Mononuclear cell (primary cell): ENCODE measurements around the gene ZNF33B. TPM values are rescaled to one million over a fixed set of nuclear protein-coding genes. Genes with fewer than 3 reads are reported as not detected.
"Not testable (repeated sequence)": the region's sequence is repeated elsewhere in the genome, so short reads cannot be mapped to it uniquely, and the experiment has no call there.

Source experiments
- H3K27me3 ChIP-seq: 2 replicates; pipeline ENCODE4 v1.6.0; 2011; ENCODE audit warnings: low read length, control low read depth; ENCODE audit not compliant: insufficient read depth
- H3K4me1 ChIP-seq: 2 replicates; pipeline ENCODE4 v1.5.1; 2011; ENCODE audit warnings: mild to moderate bottlenecking, low read length, control low read depth; ENCODE audit not compliant: insufficient read depth
- H3K4me3 ChIP-seq: 2 replicates; pipeline ENCODE4 v1.5.1; 2011; ENCODE audit warnings: mild to moderate bottlenecking, low read length, moderate library complexity
- H3K9me3 ChIP-seq: 2 replicates; pipeline ENCODE4 v1.5.1; 2011; ENCODE audit warnings: low read depth, mild to moderate bottlenecking, control low read depth, low read length
- total RNA-seq: library from RNA; depleted of rRNA; stranded (reverse); fragments of >200 nt; gene quantifications from one replicate; pipeline ENCODE4 v1.2.3, GENCODE V29; 2012

The ZNF33B gene
- total RNA-seq: 18.3 TPM

- H3K9me3 ChIP-seq: no peaks in the 10 kb centered on the region
- peaks cover 8% of the 10 kb centered on the region for H3K4me1 ChIP-seq
- peak within 1 kb of the TSS; percentile 62 for H3K4me3 ChIP-seq
Measured at GRCh38 chr10:42638055-42638820, at the start of gene ZNF33B. Gene ZNF33B, minus strand, starts transcription at chr10:42638570. Its CDS starts 1,642 bp downstream, at chr10:42636928.

GRCh38 chr10:42684517-42684916 lies 46.1 kb upstream of the ZNF33B start:
- Histone ChIP-seq H3K4me3 (no peak overlapping the region), H3K9me3 (no peaks in the 10 kb centered on the region), H3K4me1 (no peaks in the 10 kb centered on the region), H3K27me3 (no peaks in the 10 kb centered on the region)

More at GRCh38 chr10:42638055-42638820, at the start of gene ZNF33B:
- H3K27me3 ChIP-seq: no peaks in the 10 kb centered on the region

DNA sequence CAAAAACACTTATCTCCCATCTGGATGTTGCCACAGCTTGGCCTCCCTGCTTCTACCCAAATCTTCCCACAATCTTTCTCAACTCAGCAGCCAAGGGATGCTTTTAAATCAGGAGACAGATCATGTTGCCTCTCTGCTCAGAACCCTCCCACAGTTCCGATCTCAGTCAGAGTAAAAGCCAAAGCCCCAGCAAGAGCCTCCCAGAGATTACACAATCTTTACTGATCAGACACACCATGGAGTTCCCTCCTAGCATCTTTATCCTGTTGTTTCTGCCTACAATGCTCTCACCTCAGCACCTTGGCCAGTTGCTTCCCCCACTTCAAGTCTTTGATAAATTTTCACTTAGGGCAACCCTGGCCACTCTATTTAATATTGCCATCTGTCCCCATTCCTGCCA lies 41.9 kb upstream of the ZNF33B start:
- Histone ChIP-seq H3K4me3 (no peak overlapping the region), H3K4me1 (no peaks in the 10 kb centered on the region), H3K27me3 (no peaks in the 10 kb centered on the region), H3K9me3 (no peaks in the 10 kb centered on the region)

- not testable (repeated sequence) for H3K4me3 ChIP-seq, H3K4me1 ChIP-seq
Measured at GRCh38 chr10:42665181-42665979, 27.0 kb upstream of the ZNF33B start.

DNA sequence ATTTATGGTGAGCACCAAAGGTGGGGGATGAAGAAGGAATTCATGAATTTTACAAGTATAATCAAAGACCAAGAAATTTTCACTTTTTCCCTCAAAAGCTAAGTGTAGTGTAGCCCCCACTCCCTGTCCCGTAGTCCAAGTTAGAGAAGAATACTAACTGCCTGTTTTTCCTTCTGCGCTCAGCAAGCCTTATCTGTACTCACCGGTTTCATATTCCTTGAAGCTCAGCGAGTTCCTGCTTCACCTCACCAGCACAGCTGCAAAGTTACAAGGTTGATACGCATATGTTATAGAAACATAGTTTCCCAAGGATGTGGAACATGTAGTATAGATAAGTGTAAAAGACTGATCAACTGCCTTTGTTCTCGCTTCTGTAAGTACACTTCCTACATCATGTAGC lies 16.0 kb upstream of the ZNF33B start:
- H3K9me3 ChIP-seq: no peaks in the 10 kb centered on the region
- H3K4me1 ChIP-seq: no peaks in the 10 kb centered on the region
- H3K4me3 ChIP-seq: no peak overlapping the region
- H3K27me3 ChIP-seq: no peaks in the 10 kb centered on the region

More at GRCh38 chr10:42665181-42665979, 27.0 kb upstream of the ZNF33B start:
- not testable (repeated sequence) for H3K9me3 ChIP-seq, H3K27me3 ChIP-seq

- no peaks in the 10 kb centered on the region for H3K27me3 ChIP-seq
- no peaks in the 10 kb centered on the region for H3K9me3 ChIP-seq
- H3K4me1 ChIP-seq: no peaks in the 10 kb centered on the region
- no peak overlapping the region for H3K4me3 ChIP-seq
Measured at GRCh38 chr10:42652858-42653257, 14.5 kb upstream of the ZNF33B start.

GRCh38 chr10:42650374-42650773 lies 12.0 kb upstream of the ZNF33B start:
- H3K4me1 ChIP-seq: no peaks in the 10 kb centered on the region

DNA sequence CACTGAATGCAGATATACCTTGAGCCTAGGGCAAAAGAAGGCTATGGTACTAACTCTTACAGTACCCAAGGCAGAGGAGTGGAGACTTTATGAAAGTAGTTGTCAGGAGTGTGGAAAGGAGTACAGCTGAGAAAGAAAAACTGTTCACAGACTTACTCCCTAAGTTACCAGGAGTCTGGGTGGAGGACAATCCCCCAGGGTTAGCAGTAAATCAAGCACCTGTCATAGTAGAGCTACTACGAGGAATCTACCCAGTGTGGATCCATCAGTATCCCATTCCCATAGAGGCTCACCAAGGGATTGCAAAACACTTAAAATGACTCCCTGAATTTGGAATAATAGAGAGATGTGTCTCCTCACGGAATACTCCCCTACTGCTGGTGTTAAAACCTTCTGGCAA lies 10.1 kb upstream of the ZNF33B start:
- Histone ChIP-seq H3K4me3 (no peak overlapping the region), H3K9me3 (no peaks in the 10 kb centered on the region), H3K4me1 (no peaks in the 10 kb centered on the region), H3K27me3 (no peaks in the 10 kb centered on the region)

More at GRCh38 chr10:42650374-42650773, 12.0 kb upstream of the ZNF33B start:
- no peaks in the 10 kb centered on the region for H3K9me3 ChIP-seq
- H3K4me3 ChIP-seq: no peak overlapping the region
- no peaks in the 10 kb centered on the region for H3K27me3 ChIP-seq

- no peaks in the 10 kb centered on the region for H3K27me3 ChIP-seq
- H3K9me3 ChIP-seq: no peaks in the 10 kb centered on the region
- no peaks in the 10 kb centered on the region for H3K4me1 ChIP-seq
- no peak overlapping the region for H3K4me3 ChIP-seq
Measured at GRCh38 chr10:42646687-42647640, 8.6 kb upstream of the ZNF33B start.

GRCh38 chr10:42646214-42646613 lies 7.8 kb upstream of the ZNF33B start:
- H3K27me3 ChIP-seq: no peaks in the 10 kb centered on the region
- no peaks in the 10 kb centered on the region for H3K4me1 ChIP-seq
- H3K4me3 ChIP-seq: no peak overlapping the region
- H3K9me3 ChIP-seq: no peaks in the 10 kb centered on the region

GRCh38 chr10:42645516-42645915 lies 7.1 kb upstream of the ZNF33B start:
- H3K27me3 ChIP-seq: no peaks in the 10 kb centered on the region
- no peak overlapping the region for H3K4me3 ChIP-seq
- H3K4me1 ChIP-seq: no peaks in the 10 kb centered on the region
- H3K9me3 ChIP-seq: no peaks in the 10 kb centered on the region

- Histone ChIP-seq H3K27me3 (no peaks in the 10 kb centered on the region), H3K4me1 (no peaks in the 10 kb centered on the region), H3K9me3 (no peaks in the 10 kb centered on the region), H3K4me3 (no peak overlapping the region)
Measured at GRCh38 chr10:42645103-42645502, 6.7 kb upstream of the ZNF33B start.

- no peaks in the 10 kb centered on the region for H3K9me3 ChIP-seq
- H3K4me3 ChIP-seq: no peak overlapping the region
- H3K27me3 ChIP-seq: no peaks in the 10 kb centered on the region
- H3K4me1 ChIP-seq: peaks cover 8% of the 10 kb centered on the region
Measured at GRCh38 chr10:42640610-42641229, 2.4 kb upstream of the ZNF33B start.

- Histone ChIP-seq H3K9me3 (no peaks in the 10 kb centered on the region), H3K4me1 (peaks cover 8% of the 10 kb centered on the region), H3K27me3 (no peaks in the 10 kb centered on the region), H3K4me3 (peak overlapping the region; percentile 62)
Measured at GRCh38 chr10:42638821-42639270, 476 bp upstream of the ZNF33B start.
